Calu3 (cell line): ENCODE data around the gene DBH. TPM values are rescaled to one million over a fixed set of nuclear protein-coding genes. Genes with fewer than 3 reads are reported as not detected.

ENCODE experiments used
- BruUV-seq: library from RNA; stranded (reverse); fragments of 400-500 nt; replicated peaks from 2 replicates; lab custom pipeline; 2021; lab: Mats Ljungman, UMichigan
- CTCF ChIA-PET: fragments of 300-600 bp; sonication (Branson Sonifier 250); formaldehyde crosslinking; loops from one replicate; lab custom pipeline; 2022; ENCODE audit warnings: antibody characterized with exemption; lab: Charles Lee
- DNase-seq: peaks from one replicate; pipeline ENCODE4 v3.0.0; 2022
- H3K27ac Mint-ChIP-seq: one replicate; pipeline ENCODE4 v1.8.0; 2022; ENCODE audit warnings: mixed read lengths; ENCODE audit not compliant: unreplicated experiment
- H3K27me3 Mint-ChIP-seq: one replicate; pipeline ENCODE4 v1.8.0; 2022; ENCODE audit warnings: mixed read lengths; ENCODE audit not compliant: unreplicated experiment
- H3K36me3 Mint-ChIP-seq: one replicate; pipeline ENCODE4 v1.8.0; 2022; ENCODE audit warnings: mild to moderate bottlenecking, moderate library complexity, mixed read lengths; ENCODE audit not compliant: insufficient read depth, unreplicated experiment
- H3K4me1 Mint-ChIP-seq: one replicate; pipeline ENCODE4 v1.8.0; 2022; ENCODE audit warnings: mild to moderate bottlenecking, low read depth, mixed read lengths; ENCODE audit not compliant: unreplicated experiment
- H3K4me3 Mint-ChIP-seq: one replicate; pipeline ENCODE4 v1.8.0; 2022; ENCODE audit warnings: mild to moderate bottlenecking, low read depth, moderate library complexity, mixed read lengths; ENCODE audit not compliant: unreplicated experiment
- H3K9me3 Mint-ChIP-seq: one replicate; pipeline ENCODE4 v1.8.0; 2022; ENCODE audit warnings: low read depth, mixed read lengths; ENCODE audit not compliant: unreplicated experiment
- intact Hi-C: fragments of 100-400 bp; cut with micrococcal nuclease; formaldehyde crosslinking; loops from one replicate; pipeline ENCODE4 v1.10.0; 2022; ENCODE audit not compliant: unreplicated experiment
- total RNA-seq: library from RNA; stranded (reverse); gene quantifications from 2 replicates; pipeline ENCODE4 v1.2.3, GENCODE V29; 2022
- TF ChIP-seq, protein P1 (sequence below): fragments of 200-600 bp; IDR thresholded peaks from one replicate; pipeline ENCODE4 v1.8.0; 2022; ENCODE audit warnings: antibody characterized with exemption; ENCODE audit not compliant: unreplicated experiment

Gene DBH
- total RNA-seq, 1 experiment from 2014 or later, result not detected

DNA sequence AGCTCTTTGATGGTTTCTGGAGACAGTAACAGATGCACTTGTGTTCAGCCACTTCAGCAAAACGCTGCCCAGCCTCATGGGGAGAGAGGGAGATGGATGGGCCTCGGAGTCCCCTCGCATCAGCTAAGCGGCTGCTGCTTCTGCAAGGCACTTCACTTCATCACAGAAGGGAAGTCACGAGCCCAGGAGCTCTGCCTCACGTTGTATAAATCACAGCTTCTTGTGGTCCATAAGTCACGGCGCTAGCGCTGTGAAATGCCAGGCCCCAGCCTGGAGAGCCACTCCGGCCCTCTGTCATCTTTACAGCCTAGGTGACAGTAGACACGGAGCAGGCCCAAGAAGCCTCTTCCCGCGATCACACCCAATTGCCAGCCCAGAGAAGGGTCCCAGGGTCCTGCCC is 23.4 kb downstream of the DBH start:
- intact Hi-C loops, result no loop called here
- peaks cover 6% of the 10 kb centered on the region for H3K36me3 Mint-ChIP-seq
- CTCF ChIA-PET, result no interaction called here
- H3K4me3 Mint-ChIP-seq, result no peak overlapping the region
- H3K4me1 Mint-ChIP-seq, result no peaks in the 10 kb centered on the region
- no TSS peak for BruUV-seq
- H3K27me3 Mint-ChIP-seq, result peaks cover 81% of the 10 kb centered on the region
- H3K9me3 Mint-ChIP-seq, result no peaks in the 10 kb centered on the region
- no peak for DNase-seq
- no peak overlapping the region for H3K27ac Mint-ChIP-seq
- TF ChIP-seq, protein P1, sequence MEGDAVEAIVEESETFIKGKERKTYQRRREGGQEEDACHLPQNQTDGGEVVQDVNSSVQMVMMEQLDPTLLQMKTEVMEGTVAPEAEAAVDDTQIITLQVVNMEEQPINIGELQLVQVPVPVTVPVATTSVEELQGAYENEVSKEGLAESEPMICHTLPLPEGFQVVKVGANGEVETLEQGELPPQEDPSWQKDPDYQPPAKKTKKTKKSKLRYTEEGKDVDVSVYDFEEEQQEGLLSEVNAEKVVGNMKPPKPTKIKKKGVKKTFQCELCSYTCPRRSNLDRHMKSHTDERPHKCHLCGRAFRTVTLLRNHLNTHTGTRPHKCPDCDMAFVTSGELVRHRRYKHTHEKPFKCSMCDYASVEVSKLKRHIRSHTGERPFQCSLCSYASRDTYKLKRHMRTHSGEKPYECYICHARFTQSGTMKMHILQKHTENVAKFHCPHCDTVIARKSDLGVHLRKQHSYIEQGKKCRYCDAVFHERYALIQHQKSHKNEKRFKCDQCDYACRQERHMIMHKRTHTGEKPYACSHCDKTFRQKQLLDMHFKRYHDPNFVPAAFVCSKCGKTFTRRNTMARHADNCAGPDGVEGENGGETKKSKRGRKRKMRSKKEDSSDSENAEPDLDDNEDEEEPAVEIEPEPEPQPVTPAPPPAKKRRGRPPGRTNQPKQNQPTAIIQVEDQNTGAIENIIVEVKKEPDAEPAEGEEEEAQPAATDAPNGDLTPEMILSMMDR, result no peak

DNA sequence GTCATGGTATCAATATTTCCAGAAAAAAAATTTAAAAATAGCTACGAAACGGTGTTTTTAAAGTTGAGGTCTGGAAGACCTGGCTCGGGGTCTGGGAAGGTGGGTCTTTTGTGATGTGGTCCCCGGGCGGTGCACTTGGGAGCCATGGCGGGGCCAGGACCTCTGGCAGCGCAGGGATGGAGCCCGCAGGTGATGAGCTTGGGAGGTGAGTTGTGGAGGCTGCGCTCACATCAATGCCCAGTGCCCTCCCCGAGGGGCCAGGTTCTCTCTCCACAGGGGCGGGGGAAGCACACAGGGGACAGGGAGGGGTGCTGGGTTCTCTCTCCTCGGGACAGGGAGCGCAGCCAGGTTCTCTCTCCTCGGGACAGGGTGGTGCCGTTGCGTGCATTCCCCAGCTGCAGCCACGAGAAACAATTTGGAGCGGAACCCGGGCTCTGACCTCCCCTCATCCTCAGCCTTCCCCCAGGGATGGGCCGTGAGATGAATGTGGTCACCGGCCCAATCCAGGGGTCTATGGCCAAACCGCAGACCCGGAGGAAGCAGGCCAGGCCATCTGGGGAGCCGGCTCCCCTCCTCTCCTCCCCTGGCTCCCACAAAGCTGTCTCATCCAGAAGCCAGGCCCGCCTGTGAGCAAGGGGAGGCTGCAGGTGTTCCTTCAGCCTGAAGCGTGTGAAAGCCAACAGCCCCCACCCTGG is 25.8 kb downstream of the DBH start:
- H3K9me3 Mint-ChIP-seq, result no peaks in the 10 kb centered on the region
- no peak overlapping the region for H3K4me3 Mint-ChIP-seq
- CTCF ChIA-PET, result interaction anchor here (0.5 to 0.7 kb wide), 2 partner anchors 31 to 217 kb away, joined by 3 read pairs; no protein-coding TSS in a partner anchor
- no TSS peak for BruUV-seq
- no peak overlapping the region for H3K27ac Mint-ChIP-seq
- H3K36me3 Mint-ChIP-seq, result peaks cover 6% of the 10 kb centered on the region
- no peaks in the 10 kb centered on the region for H3K4me1 Mint-ChIP-seq
- intact Hi-C loops, result no loop called here
- TF ChIP-seq, protein P1, result no peak
- peaks cover 60% of the 10 kb centered on the region for H3K27me3 Mint-ChIP-seq
- no peak for DNase-seq

DNA sequence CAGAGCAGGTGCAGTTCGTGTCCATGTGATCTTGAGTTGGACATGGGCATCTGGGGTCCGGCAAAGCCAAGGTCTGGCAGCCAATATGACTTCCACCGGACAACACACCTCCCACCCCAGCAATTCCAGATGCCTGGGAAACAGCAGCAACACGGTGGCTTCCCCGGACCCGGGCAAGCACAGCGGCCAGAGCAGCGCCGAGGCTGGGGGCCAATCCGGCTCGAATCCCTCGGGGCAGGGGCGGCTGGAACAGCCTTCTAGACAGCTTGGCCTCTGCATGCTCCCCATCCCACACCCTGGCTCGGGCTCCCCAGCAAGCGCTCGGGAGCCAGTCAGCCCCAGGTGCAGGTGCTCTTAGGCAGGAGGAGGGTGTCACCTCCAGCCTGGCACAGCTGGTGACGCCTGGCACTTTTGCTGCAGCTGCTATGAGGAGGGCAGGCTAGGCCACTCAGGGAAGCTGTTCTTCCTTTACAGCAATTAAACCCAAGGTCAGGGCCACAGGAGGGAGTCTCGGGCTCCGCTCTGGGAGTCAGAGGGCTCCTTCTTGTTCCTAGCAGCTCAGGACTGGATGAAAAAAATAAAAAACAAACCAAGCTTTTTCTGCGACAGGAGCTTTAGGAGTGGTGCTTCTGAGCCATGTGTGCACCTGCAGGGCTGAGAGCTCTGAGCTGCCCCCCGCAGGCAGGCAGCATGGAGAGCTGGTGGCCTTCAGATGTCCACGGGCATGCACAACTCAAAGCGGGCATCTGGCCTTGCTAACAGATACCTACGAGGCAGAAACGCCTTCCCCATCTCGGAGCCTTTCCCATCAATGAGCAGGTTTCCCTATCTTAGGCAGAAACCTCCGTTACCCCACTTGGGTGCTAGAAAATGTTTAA is 28.2 kb downstream of the DBH start:
- H3K27me3 Mint-ChIP-seq, result peaks cover 36% of the 10 kb centered on the region
- TF ChIP-seq, protein P1, result no peak
- no peak overlapping the region for H3K4me3 Mint-ChIP-seq
- CTCF ChIA-PET, result no interaction called here
- H3K36me3 Mint-ChIP-seq, result no peaks in the 10 kb centered on the region
- BruUV-seq, result no TSS peak
- H3K4me1 Mint-ChIP-seq, result no peaks in the 10 kb centered on the region
- intact Hi-C loops, result no loop called here
- no peak overlapping the region for H3K27ac Mint-ChIP-seq
- no peak for DNase-seq
- H3K9me3 Mint-ChIP-seq, result no peaks in the 10 kb centered on the region

DNA sequence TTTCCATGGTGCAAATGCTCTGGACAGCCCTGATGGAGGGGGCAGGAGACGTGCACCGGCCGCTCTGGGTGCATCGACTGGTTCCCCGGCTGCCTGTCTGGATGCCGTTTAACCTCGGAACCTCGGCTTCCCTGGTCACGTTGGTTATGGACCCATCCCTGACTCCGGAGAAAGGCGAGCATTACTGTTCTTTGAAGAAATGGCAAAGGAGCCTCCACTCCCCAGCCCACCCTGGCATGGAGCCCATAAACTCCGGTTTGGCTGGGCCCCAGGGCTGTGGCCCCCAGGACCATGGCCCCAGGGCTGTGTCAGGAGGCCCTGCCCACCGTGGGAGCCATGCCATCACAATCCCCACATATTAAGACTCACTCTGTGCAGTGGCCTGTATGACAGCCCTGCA is 28.9 kb downstream of the DBH start:
- Mint-ChIP-seq H3K27ac (no peak overlapping the region), H3K36me3 (no peaks in the 10 kb centered on the region), H3K27me3 (peaks cover 29% of the 10 kb centered on the region), H3K9me3 (no peaks in the 10 kb centered on the region), H3K4me1 (no peaks in the 10 kb centered on the region), H3K4me3 (no peak overlapping the region)
- BruUV-seq, result no TSS peak
- TF ChIP-seq, protein P1, result no peak
- intact Hi-C loops, result no loop called here
- DNase-seq, result no peak
- CTCF ChIA-PET, result no interaction called here
